DMS153 (cell line): ENCODE results near the gene RNASE12.
"Not testable (repeated sequence)": the region's sequence is repeated elsewhere in the genome, so short reads cannot be mapped to it uniquely, and the experiment has no call there.

Source experiments
- DNase-seq: peaks from one replicate; lab custom pipeline; 2025; lab: John Stamatoyannopoulos, UW

RNASE12 gene

GRCh38 chr14:20591235-20591634 lies at the start of gene RNASE12:
RNASE12 (minus strand) TSS chr14:20591376; CDS start chr14:20590723, 653 bp downstream.
- DNase-seq, result no peak

GRCh38 chr14:20632831-20633691 lies 41.9 kb upstream of the RNASE12 start:
- DNase-seq, result no peak

GRCh38 chr14:20632448-20632830 lies 41.3 kb upstream of the RNASE12 start:
- DNase-seq, result no peak

DNA sequence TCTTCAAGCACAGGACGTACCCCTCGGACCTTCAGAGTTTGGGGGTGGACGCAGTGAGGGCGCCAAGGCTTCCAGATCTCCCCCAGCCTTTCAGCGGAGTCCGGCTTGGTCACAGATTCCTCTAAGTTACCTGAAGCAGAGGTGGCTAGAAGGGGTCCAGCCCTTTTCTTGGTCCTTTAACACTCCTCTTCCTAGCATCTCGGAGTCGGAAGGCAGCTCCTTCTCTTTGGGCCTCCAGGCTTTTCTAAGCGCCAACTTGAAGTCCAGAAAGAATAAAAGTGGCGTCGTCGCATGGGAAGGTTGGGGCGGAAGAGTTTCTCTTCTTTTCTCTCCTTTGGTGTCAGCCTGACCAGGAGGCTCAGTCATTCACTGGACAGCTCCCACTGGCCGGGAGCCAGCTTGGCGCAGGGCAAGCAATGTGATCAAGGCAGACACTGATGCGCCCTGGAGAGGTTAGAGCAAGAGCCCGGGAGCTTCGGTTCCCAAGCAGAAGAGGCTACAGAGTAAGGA lies 40.8 kb upstream of the RNASE12 start:
- DNase-seq, result no peak

DNA sequence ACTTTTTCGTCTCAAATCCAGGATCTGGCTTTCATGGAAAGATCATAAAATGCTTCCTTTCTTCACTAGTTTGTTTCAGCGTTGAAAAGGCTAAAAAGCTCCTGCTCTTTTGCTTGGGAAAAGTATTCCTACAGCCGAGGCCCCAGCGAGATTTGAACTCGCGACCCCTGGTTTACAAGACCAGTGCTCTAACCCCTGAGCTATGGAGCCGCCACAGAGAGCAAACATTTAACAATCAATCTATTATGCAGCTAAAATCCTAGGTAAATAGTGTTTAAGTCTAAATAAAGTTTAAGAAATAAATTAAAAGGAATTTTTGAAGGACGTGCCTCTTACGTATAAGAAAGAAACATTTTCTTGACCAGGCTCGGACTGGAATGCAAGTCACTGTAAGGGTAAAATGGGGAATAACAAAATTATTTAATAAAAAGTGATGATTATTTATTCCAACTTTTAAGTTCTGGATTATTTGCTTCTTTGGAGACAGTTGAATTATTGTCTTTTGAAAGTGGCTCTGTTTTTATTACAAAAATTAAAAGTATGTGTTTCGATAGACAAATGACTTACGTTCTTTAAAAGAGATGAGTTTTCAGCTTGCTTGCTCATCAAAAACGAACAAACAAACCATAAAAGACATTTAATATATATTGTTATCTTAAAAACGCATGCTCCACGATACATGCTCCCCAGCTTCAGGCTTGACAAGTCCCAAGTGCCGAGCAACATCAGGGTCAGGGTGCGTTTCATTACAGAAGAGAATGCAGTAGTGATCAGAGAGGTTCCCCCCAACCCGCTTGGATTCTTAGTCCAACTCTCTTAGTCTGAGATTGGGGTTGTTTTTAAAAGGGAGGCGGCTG lies 40.1 kb upstream of the RNASE12 start:
- no peak for DNase-seq

GRCh38 chr14:20630340-20631022 lies 39.3 kb upstream of the RNASE12 start:
- no peak for DNase-seq

GRCh38 chr14:20628063-20628854 lies 37.1 kb upstream of the RNASE12 start:
- no peak for DNase-seq

- DNase-seq, result no peak
These were observed 36.3 kb upstream of the RNASE12 start for GRCh38 chr14:20627346-20628027.

DNA sequence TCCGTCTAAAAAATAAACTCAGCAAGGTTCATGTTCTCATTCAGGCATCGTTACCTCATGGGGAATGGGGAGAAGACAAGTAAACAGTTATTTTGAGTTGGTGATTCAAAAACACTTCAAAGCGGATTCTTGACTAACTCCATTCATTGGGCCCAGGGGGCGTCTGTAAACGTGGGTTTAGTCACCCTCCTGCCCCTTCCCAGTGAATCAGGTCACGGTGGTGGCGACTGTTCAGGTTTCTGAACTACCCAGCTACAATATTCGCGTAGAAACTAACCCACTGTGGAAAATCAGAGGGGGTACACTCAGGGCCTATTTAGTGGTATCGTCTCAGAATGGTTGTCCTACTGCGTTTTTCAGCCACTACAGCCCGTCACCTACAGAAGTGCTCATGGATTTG lies 35.1 kb upstream of the RNASE12 start:
- DNase-seq, result no peak

- no peak for DNase-seq
These were observed 33.4 kb upstream of the RNASE12 start for GRCh38 chr14:20624495-20625070.

DNA sequence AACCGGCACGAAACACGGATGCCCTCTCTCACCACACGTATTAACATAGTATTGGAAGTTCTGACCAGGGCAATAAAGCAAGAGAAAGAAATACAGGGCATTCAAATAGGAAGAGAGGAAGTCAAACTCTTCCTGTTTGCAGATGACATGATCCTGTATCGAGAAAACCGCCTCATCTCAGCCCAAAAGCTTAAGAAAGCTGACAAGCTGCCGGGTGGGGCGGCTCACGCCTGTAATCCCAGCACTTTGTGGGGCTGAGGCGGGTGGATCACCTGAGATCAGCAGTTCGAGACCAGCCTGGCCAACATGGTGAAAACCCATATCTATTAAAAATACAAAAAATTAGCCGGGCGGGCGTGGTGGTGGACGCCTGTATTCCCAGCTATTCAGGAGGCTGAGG lies 32.6 kb upstream of the RNASE12 start:
- DNase-seq, result no peak

DNA sequence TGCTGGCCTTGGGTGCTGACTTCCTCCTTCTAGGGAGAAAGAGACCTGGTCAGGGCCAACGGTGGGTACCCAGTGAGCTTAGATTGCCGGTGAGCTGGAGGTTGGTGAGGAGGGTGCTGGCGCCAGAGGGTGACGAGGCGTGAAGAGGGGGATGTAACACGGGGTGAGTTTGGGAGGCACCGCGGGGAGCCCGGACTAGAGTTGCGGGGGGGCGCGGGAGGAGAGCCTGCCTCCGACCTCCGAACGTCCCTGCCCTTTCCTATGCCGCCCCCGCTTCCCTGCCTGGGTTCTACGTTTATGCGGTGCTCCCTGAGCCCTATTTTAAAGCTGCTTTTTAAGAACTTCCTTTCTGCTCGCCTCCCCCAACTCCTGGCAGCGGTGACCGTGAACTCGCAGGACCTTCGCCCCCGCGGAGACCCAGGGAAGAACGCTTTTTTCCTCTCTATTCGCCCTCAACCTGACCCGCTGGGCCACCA lies 31.7 kb upstream of the RNASE12 start:
- DNase-seq, result no peak

DNA sequence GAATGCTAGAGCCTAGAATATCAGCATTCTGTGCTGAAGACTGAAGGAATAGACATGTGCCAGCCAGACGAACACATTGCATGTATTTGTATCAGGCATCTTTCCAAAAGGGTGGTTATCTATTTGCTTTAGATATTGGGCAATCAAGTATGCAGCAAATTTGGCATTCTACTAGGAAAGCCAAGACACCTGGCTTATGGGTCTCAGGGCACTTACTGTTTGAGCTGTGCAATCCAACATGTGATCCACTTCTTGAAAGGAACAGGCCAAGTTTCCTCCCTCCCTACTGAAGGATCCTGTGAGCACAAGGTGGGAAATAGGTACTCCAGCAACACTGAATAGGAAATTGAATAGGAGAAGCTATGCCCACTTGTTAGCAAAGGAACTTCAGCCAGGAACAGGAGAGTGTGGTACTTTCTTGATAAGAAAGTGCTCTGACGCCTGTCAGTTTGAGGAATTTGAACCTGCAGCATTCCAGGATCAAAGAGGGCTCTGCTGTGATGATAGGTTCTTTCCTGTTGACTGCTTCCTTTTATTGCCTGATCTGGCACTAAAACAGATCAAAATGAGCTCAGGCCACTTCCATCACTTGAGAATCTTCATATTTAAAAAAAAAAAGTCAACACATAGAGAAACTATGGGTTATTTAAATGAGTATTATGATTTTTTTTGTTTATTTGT lies 29.8 kb upstream of the RNASE12 start:
- no peak for DNase-seq

GRCh38 chr14:20619688-20620087 lies 28.5 kb upstream of the RNASE12 start:
- DNase-seq, result not testable (repeated sequence)

GRCh38 chr14:20618271-20618749 lies 27.1 kb upstream of the RNASE12 start:
- no peak for DNase-seq

DNA sequence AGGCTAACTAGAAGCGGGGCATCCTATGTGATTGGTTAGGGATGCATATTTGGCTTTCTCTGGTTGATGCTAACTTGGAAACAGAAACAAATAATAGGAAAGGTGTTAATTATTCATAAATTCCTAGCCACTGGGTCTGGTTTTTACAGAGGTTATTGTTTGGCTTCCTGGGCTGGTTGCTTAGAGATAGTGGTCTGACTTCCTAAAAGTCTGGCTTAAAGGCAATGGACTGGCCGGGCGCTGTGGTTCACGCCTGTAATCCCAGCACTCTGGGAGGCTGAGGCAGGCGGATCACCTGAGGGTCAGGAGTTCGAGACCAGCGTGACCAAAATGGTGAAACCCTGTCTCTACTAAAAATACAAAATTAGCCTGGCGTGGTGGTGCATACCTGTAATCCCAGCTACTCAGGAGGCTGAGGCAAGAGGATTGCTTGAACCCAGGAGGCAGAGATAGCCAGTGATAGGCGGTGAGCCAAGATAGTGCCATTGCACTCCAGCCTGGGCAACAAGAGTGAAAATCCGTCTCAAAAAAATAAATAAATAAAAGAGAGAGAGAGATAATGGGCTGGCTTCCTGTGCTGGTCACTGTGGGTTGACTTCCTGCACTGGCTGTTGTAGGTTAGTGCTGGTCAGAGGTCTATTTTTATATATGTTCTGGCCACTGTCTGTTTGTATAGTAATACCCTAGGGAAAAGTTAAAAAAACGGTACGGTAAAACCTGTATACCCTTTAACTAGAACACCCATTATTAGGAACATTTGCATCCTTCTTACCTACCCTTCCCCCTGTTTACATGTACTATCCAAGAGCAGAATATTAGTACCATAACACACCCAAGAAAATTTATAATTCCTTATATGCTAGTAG lies 26.2 kb upstream of the RNASE12 start:
- no peak for DNase-seq

DNA sequence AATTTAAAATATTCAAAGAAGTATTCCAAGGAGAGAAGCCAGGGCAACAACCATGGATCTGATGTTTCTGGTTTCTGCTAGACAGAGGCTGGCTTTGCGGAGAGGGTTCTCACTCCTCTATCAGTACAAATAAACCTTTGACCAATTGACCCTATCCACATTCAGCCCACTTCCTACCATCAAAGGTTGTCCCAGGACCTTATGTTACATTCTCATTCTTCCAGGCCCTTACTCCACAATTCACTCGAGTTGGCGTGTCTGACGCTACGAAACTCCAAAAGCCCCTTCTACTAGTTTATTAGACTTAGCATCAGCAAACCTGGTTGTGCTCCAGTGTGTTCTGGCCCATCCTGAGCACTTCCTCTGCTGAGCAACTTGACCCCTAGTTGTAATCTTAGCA lies 24.8 kb upstream of the RNASE12 start:
- no peak for DNase-seq

DNA sequence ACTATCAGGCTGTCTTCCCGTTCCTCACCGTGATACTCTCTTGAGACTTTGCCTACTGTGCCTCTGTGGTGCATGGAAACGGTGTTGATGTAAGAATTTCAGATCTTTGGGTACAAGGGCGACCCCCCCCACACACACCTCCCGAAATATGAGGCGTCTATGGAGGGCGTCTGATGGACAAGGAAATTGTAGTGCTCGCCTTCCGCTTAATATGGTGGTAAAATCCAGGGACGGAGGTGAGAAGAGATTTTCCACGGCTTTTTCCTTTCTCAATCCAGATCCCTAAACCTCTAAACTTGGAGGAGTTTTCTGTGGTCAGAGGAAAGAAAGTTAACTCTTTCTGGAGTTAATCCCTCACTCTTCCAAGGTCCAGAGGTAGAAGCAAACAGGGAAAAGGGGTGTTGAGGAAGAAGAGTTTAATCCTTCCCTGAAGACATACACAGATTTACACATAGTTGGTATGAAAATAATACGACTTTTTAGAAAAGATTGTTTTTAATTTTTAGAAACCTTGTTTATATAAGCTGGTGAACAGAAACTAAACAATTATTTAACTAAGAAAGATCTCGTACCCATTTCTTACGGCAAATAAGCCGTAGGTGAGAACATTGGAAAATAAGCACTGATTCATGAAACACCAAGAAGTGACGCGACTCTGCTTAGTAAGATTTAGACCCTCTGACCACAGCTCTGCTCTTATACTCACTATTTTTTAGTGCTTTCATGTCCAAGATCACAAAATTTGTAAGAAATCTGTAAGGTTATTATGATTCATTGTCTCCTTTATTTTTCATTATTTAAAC lies 23.1 kb upstream of the RNASE12 start:
- DNase-seq, result no peak
